Psoas muscle (tissue), 8 donors: ENCODE results near the gene SDK2. TPM values are rescaled to one million over a fixed set of nuclear protein-coding genes. Genes with fewer than 3 reads are reported as not detected.

Experiments used
- ATAC-seq, 4 donors: fragments of 200-7000 bp; cut with Tn5 transposase; one replicate each; pipeline ENCODE4 v1.9.1; 2020; ENCODE audit warnings: moderate library complexity in 3 of 4, mild to moderate bottlenecking in 2 of 4
- DNase-seq, 2 donors: peaks; one replicate each; pipeline ENCODE4 v3.0.0-alpha.2; 2020
- H3K27ac ChIP-seq: fragments of 200-600 bp; one replicate; pipeline ENCODE4 v1.8.0; 2022
- H3K27me3 ChIP-seq, 3 donors: fragments of 200-600 bp in 1 of 3; one replicate each; pipeline versions ENCODE4 v1.6.1 to v1.8.0; 2013 to 2022; ENCODE audit warnings: low read length in 2 of 3, mild to moderate bottlenecking in 2 of 3, moderate library complexity in 1 of 3; ENCODE audit not compliant: insufficient read depth in 3 of 3
- H3K36me3 ChIP-seq, 2 donors: fragments of 200-600 bp in 1 of 2; one replicate each; pipeline versions ENCODE4 v1.6.1 to v1.8.0; 2013 to 2022; ENCODE audit warnings: low read depth in 1 of 2, mild to moderate bottlenecking in 1 of 2, moderate library complexity in 1 of 2; ENCODE audit not compliant: insufficient read depth in 1 of 2
- H3K4me1 ChIP-seq: fragments of 200-600 bp; one replicate; pipeline ENCODE4 v1.8.0; 2022
- H3K4me3 ChIP-seq: fragments of 200-600 bp; one replicate; pipeline ENCODE4 v1.8.0; 2022; ENCODE audit warnings: mild to moderate bottlenecking
- H3K9me3 ChIP-seq: fragments of 200-600 bp; one replicate; pipeline ENCODE4 v1.8.0; 2022
- CTCF ChIP-seq: fragments of 200-600 bp; IDR thresholded peaks from one replicate; pipeline ENCODE4 v1.8.0; 2022; ENCODE audit warnings: antibody characterized with exemption
- WGBS, 3 donors: extraction: QIAGEN DNeasy Blood & Tissue Kit; methylation state at CpG; one replicate each; pipeline versions ENCODE4 v1.1.6 to v1.1.7; 2013; 5-methylcytosine and 5-hydroxymethylcytosine counted together
- intact Hi-C, 2 donors: fragments of 100-400 bp; cut with DNase I; formaldehyde crosslinking; loops; one replicate each; pipeline versions ENCODE4 v1.11.0 to v1.14.2; 2022
- polyA plus RNA-seq, 3 donors: library from polyadenylated mRNA; stranded (reverse); fragments of 200-250 nt; gene quantifications; one replicate each; pipeline ENCODE4 v1.2.3, GENCODE V29; 2013
- total RNA-seq, 4 donors: library from RNA; stranded (reverse); fragmentation: NEBNext Ultra II Directional in 2 of 4; extraction: Animal tissue kit (Norgen Biotek cat#: 25700) in 2 of 4; gene quantifications; one replicate each; pipeline versions ENCODE4 v1.2.1 to v1.2.4, GENCODE V29; 2021 to 2023
- donor health status: healthy with polysubstance abuse.
- donor health status: DM: no; HTN: no; CAD: no; lungs with moderate emphysema.
- donor health status: Bipolar disorder and iron deficiency.
- donor health status: healthy.
- donor health status: DM: yes; HTN: yes; CAD: no.
- donor health status: DM: no; HTN: no; CAD: no.
- donor health status: DM: no; HTN: no; CAD: no.
- donor health status: DM: yes; HTN: yes; CAD: no.

The SDK2 gene
- total and polyA plus RNA-seq, 7 donors = 0.04 to 2.8 (median 0.24) TPM

DNA sequence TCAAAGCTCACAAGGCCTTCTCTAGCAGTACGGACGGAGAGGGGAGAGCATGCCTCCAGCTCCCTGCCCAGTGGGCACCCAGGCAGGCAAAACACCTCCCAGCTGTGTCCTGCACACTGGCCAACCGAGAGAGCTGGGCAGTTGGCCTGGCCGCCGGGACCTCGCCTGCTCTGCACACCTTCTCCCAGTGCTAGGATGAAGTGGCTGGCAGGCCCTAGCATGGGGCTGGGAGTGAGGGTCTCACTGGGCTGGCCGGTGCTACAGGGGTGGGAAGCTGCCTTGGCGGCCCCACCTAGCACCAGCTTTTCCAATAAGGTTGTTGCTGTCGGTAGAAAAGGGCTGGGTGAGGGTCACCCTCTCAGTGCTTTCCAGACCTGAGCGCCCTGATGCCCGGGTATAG is 60.2 kb downstream of the SDK2 start:
- WGBS, 3 donors = 87 to 89% (median 89%) methylated on average over 11 of the region's 11 CpGs
- no peaks in the 10 kb centered on the region for H3K4me1 ChIP-seq
- H3K27ac ChIP-seq = no peak overlapping the region
- TF ChIP-seq CTCF = no peak
- ATAC-seq = no peak
- no peaks in the 10 kb centered on the region for H3K9me3 ChIP-seq
- intact Hi-C loops = no loop called here
- H3K27me3 ChIP-seq = peaks cover 0 to 10% (median 2%) of the 10 kb centered on the region in 3 donors
- no peak overlapping the region for H3K4me3 ChIP-seq
- no peak for DNase-seq
- no peaks in the 10 kb centered on the region for H3K36me3 ChIP-seq

GRCh38 chr17:73582821-73583220 is 61.4 kb downstream of the SDK2 start:
- DNase-seq (no peak), ATAC-seq (no peak)
- H3K27me3 ChIP-seq = peaks cover 0 to 10% (median 2%) of the 10 kb centered on the region in 3 donors
- H3K4me1 ChIP-seq = no peaks in the 10 kb centered on the region
- intact Hi-C loops = no loop called here
- no peaks in the 10 kb centered on the region for H3K36me3 ChIP-seq
- H3K4me3 ChIP-seq = no peak overlapping the region
- no peaks in the 10 kb centered on the region for H3K9me3 ChIP-seq
- no peak overlapping the region for H3K27ac ChIP-seq
- WGBS, 3 donors = 83 to 88% (median 88%) methylated on average over 9 of the region's 9 CpGs
- TF ChIP-seq CTCF = no peak

DNA sequence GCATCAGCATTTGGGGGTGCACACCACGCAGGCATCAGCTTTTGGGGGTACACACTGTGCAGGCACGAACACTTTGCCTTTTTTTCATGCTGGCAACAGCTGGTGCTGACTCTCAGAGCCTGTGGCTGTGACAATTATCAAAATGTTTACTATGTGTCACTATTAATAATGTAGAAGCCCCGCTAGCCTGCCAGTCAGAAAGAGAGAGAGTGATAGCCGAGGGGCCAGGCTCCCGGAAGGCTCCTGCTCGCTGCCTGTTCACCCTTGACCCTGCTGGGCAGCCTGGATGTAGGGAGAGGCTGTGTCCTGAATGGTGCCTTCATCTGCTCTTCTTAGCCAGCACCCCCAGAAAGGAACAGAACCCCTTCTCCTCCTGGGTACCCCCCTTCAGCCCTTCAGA is 61.9 kb downstream of the SDK2 start:
- no peaks in the 10 kb centered on the region for H3K36me3 ChIP-seq
- ATAC-seq (no peak), DNase-seq (no peak)
- no peaks in the 10 kb centered on the region for H3K9me3 ChIP-seq
- 73 to 88% (median 78%) methylated on average over 6 of the region's 6 CpGs for WGBS, 3 donors
- intact Hi-C loops = no loop called here
- H3K4me1 ChIP-seq = no peaks in the 10 kb centered on the region
- H3K4me3 ChIP-seq = no peak overlapping the region
- H3K27me3 ChIP-seq = peaks cover 0 to 10% (median 5%) of the 10 kb centered on the region in 3 donors
- TF ChIP-seq CTCF = no peak
- H3K27ac ChIP-seq = no peak overlapping the region

DNA sequence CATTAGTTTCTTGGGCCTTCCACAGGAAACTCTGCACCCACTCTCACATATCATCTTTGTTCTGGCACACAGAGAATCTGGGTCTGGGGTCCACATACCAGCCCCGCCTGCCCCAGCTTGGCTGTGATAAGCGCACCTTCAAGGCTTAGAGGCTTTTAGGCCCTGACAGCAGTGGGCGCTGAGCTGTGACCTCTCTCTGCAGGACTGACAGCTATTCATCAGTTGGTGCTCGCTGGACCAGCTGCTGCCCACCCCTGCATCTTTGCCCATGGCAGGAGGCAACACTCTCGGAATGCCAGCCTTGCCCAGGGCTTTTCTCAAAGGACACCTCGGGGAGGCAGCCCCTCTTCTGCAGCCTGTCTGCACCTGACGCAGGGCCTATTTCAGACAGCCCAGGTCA is 62.9 kb downstream of the SDK2 start:
- H3K27ac ChIP-seq = no peak overlapping the region
- H3K9me3 ChIP-seq = no peaks in the 10 kb centered on the region
- WGBS, 3 donors = 87 to 93% (median 92%) methylated on average over 7 of the region's 7 CpGs
- H3K27me3 ChIP-seq = peaks cover 0 to 10% (median 5%) of the 10 kb centered on the region in 3 donors
- ATAC-seq (no peak), DNase-seq (no peak)
- no peaks in the 10 kb centered on the region for H3K36me3 ChIP-seq
- intact Hi-C loops = no loop called here
- no peak overlapping the region for H3K4me3 ChIP-seq
- no peak for TF ChIP-seq CTCF
- no peaks in the 10 kb centered on the region for H3K4me1 ChIP-seq

GRCh38 chr17:73580073-73580710 is 64.1 kb downstream of the SDK2 start:
- 87 to 89% (median 88%) methylated on average over 12 of the region's 12 CpGs for WGBS, 3 donors
- H3K27ac ChIP-seq = no peak overlapping the region
- H3K36me3 ChIP-seq = no peaks in the 10 kb centered on the region
- intact Hi-C loops = no loop called here
- no peak for TF ChIP-seq CTCF
- DNase-seq (no peak), ATAC-seq (no peak)
- H3K9me3 ChIP-seq = no peaks in the 10 kb centered on the region
- peaks cover 0 to 10% (median 3%) of the 10 kb centered on the region in 3 donors for H3K27me3 ChIP-seq
- H3K4me3 ChIP-seq = no peak overlapping the region
- no peaks in the 10 kb centered on the region for H3K4me1 ChIP-seq
